Measurements from ENCODE around the gene DRAP1.

The DRAP1 gene

DNA sequence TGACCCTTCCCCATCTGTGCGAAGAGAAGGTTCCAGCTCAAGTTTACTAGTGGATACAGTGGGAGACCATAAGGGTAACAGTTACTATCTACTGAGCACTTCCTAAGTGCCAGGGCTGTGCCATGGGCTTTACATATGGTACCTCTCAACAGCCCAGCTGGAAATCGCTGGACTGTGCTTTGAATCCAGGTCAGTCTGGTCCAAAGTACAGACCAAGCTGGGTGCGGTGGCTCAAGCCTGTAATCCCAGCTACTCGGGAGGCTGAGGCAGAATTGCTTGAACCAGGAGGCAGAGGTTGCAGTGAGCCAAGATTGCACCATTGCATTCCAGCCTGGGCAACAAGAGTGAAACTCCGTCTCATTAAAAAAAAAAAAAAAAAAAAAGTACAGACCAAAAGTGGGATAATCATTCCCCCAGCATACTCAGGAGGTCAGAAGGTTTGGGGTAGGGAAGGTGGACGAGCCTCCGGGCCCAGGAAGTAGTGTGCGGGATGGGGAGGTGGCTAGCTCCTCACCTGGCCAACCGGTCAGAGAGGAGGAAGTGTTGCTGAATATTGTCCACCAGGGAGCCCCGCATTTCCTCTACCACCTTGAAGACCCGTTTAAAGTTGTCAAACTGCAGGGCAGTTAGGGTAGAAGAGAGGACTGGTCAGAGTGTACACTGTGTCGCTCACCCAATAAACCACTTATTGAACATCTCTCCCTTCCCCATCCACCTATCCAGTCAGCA, 33.3 kb upstream of the DRAP1 start:
- in situ Hi-C loops (cut with MboI; ENCODE audit: low sequenced_read_pairs), result loop anchor here (25.0 kb wide), 1 partner anchor 101 kb away; no protein-coding TSS in a partner anchor

DNA sequence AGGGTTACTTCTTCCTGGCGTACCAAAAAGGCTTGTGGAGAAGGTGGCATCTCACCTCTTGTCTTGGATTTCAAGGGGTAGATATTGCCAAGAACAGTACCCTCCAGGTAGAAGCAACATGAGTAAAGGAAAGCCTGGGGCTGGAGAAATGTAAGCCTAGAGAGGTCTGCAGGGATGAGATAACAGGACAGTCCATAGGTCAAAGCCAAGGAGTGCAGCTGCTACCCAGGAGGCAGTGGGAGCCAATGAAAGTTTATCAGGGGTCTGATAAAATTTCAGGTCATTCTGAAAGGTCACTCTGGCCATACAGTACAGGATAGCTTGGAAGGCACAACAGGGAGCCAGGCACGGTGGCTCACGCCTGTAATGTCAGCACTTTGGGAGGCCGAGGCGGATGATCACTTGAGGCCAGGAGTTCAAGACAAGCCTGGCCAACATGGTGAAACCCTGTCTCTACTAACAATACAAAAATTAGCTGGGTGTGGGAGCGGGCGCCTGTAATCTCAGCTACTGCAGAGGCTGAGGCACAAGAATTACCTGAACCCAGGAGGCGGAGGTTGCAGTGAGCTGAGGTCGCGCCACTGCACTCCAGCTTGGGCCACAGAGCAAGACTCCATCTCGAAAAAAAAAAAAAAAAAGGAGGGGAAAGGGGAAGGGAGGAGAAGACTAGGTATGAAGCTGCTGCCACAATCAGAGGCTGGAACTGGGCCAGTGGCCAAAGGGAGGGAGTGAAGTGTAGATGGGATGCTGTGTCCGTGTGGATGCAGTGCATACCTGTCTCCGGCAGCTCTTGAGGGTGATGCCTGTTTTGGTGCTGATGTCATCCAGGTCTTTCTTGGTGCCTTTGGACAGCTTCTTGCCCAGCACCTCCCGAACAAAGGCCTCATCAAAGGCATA, 32.2 kb upstream of the DRAP1 start:
- in situ Hi-C loops (cut with MboI; ENCODE audit: low sequenced_read_pairs), result loop anchor here (25.0 kb wide), 1 partner anchor 100 kb away; no protein-coding TSS in a partner anchor

GRCh38 chr11:65887723-65888162, 31.5 kb upstream of the DRAP1 start:
- in situ Hi-C loops (cut with MboI; ENCODE audit: low sequenced_read_pairs), result loop anchor here (25.0 kb wide), 1 partner anchor 100 kb away; no protein-coding TSS in a partner anchor

GRCh38 chr11:65888163-65888814, 30.9 kb upstream of the DRAP1 start, which contains the start of gene FIBP:
Gene FIBP, minus strand, starts transcription at chr11:65888471. Its CDS starts 53 bp downstream, at chr11:65888418.
- in situ Hi-C loops (cut with MboI; ENCODE audit: low sequenced_read_pairs), result loop anchor here (25.0 kb wide), 1 partner anchor 99 kb away; no protein-coding TSS in a partner anchor

DNA sequence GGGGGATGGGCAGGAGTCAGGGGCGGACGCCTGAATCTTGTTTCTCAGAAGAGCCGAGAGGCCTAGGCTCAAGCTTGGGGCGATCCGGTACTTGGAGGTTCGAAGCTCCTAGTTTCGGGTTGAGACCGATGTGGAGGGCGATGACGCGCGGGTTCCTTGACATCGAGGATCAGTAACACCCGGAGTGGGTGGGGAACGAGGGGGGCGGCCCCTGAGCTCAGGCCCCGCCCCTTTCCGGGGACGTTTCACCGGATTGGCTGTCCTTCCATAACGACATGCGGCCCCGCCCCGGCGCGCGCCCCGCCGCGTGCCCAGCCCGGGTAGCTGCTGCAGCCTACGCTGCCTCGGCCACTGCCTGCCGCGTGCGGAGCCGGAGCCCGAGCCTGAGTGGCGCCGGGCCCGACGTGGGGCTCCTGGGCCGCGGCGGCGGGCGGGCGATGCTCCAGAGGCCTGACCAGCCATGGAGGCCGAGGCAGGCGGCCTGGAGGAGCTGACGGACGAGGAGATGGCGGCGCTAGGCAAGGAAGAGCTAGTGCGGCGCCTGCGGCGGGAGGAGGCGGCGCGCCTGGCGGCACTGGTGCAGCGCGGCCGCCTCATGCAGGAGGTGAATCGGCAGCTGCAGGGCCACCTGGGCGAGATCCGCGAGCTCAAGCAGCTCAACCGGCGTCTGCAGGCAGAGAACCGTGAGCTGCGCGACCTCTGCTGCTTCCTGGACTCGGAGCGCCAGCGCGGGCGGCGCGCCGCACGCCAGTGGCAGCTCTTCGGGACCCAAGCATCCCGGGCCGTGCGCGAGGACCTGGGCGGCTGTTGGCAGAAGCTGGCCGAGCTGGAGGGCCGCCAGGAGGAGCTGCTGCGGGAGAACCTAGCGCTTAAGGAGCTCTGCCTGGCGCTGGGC, 28.7 kb upstream of the DRAP1 start, which contains the start of gene CCDC85B:
Gene CCDC85B (plus strand): TSS at position 350 of the 895 bp plus-strand sequence. CDS start 111 bp downstream, at position 461.
- in situ Hi-C loops (cut with MboI; ENCODE audit: low sequenced_read_pairs), result loop anchor here (25.0 kb wide), 1 partner anchor 97 kb away; no protein-coding TSS in a partner anchor

GRCh38 chr11:65891219-65892136, 27.7 kb upstream of the DRAP1 start:
- in situ Hi-C loops (cut with MboI; ENCODE audit: low sequenced_read_pairs), result loop anchor here (25.0 kb wide), 1 partner anchor 96 kb away; no protein-coding TSS in a partner anchor

- in situ Hi-C loops (cut with MboI; ENCODE audit: low sequenced_read_pairs), result loop anchor here (25.0 kb wide), 1 partner anchor 95 kb away; no protein-coding TSS in a partner anchor
Observed at GRCh38 chr11:65892137-65892540, 27.1 kb upstream of the DRAP1 start.

GRCh38 chr11:65892661-65893317, 26.4 kb upstream of the DRAP1 start:
- in situ Hi-C loops (cut with MboI; ENCODE audit: low sequenced_read_pairs), result loop anchor here (25.0 kb wide), 1 partner anchor 95 kb away; no protein-coding TSS in a partner anchor

DNA sequence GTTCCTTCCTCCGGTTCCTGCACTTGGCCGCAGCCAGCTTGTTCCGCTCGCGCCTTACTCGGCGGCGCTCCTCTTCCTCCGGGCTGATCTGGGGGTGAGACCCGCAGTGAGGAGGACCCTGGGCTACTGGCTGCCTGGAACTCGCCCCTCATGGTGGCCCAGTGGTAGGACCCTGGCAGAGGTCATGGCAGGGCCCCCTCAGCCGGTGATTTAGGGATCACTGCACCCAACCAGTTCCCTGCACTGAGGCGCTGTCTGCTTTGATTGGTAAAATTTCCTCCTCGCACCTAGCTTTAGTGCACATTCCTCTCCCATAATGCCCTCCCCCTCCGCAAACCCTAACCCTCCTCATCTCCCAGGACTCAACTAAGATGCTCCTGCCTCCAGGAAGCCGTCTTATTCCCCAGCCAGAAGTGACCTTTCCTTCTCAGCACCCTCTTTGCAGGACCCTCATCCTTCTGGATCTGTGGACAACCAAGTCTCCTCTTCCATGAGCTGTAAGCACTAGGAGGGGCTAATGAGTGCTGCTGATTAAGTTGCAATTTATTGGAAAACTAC, 25.1 kb upstream of the DRAP1 start:
- in situ Hi-C loops (cut with MboI; ENCODE audit: low sequenced_read_pairs), result loop anchor here (25.0 kb wide), 1 partner anchor 93 kb away; no protein-coding TSS in a partner anchor

DNA sequence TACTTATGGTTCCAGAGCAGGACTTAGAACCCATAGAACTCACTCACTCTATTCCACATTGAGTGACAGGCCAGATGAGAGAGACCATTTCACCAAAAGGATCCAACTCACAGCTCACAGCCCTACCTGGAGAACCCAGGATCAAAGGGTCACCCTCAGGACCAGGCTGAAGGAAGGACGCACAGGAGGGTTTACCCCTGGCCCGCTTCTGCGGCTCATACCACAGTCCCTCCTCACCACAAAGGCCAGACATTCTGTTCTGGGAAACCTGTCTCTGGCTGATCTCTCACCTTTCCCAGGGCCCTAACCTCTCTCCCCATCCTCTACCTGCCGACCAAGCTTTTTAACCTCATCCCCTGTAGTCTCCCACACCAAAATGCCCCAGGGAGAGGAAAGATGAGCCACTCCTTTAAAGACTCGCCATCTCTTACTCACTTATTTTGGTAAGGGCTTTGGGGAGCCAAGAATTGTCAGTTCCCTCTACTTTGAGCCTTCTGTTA, 23.7 kb upstream of the DRAP1 start:
- in situ Hi-C loops (cut with MboI; ENCODE audit: low sequenced_read_pairs), result loop anchor here (25.0 kb wide), 1 partner anchor 92 kb away; no protein-coding TSS in a partner anchor

DNA sequence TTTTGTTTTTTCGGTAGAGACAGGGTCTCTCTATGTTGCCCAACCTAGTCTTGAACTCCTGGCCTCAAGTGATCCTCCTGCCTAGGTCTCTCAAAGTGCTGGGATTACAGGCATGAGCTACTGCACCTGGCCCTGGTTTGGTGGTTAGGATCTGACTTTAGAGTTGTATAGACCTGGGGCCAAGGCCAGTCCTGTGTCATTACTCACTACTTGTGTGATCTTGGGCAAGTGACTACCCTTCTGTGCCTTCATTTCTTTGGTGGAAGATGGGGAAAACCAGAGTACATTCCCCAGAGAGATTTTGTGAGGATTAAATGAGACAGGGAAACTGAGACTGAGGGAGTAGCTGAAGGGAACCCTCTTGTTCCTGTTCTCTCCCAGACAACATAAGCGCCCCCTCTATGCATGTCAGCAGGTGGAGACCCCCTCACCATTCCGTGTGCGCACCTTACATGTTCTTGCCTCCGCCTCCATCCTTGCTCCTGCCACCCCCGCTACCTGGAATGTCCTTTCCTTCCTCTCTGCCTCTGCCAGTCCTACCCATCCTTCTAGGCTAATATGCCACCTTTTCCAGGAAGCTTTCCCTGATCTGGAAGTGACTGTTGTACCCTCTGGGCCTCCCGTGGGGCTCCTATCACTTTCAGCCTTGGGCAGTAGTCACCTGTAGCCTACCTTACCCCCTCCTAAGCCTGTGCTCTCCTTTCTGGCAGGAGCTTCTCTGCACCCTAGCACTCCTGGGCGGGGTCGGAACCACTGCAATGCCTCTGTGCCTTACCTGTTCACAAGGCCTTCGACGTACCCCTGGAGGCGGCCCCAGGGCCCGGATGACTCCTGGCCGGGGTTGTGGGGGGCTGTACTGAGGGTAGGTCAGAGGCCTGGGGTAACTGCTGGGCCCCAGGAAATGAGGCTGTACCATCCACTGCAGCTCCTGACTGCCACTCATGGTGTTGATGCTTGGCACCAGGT, 22.9 kb upstream of the DRAP1 start:
- in situ Hi-C loops (cut with MboI; ENCODE audit: low sequenced_read_pairs), result loop anchor here (25.0 kb wide), 1 partner anchor 91 kb away; no protein-coding TSS in a partner anchor

GRCh38 chr11:65897020-65897471, 22.2 kb upstream of the DRAP1 start:
- in situ Hi-C loops (cut with MboI; ENCODE audit: low sequenced_read_pairs), result loop anchor here (25.0 kb wide), 1 partner anchor 90 kb away; no protein-coding TSS in a partner anchor

- in situ Hi-C loops (cut with MboI; ENCODE audit: low sequenced_read_pairs), result loop anchor here (25.0 kb wide), 1 partner anchor 88 kb away; no protein-coding TSS in a partner anchor
Observed at GRCh38 chr11:65898656-65899355, 20.4 kb upstream of the DRAP1 start.

DNA sequence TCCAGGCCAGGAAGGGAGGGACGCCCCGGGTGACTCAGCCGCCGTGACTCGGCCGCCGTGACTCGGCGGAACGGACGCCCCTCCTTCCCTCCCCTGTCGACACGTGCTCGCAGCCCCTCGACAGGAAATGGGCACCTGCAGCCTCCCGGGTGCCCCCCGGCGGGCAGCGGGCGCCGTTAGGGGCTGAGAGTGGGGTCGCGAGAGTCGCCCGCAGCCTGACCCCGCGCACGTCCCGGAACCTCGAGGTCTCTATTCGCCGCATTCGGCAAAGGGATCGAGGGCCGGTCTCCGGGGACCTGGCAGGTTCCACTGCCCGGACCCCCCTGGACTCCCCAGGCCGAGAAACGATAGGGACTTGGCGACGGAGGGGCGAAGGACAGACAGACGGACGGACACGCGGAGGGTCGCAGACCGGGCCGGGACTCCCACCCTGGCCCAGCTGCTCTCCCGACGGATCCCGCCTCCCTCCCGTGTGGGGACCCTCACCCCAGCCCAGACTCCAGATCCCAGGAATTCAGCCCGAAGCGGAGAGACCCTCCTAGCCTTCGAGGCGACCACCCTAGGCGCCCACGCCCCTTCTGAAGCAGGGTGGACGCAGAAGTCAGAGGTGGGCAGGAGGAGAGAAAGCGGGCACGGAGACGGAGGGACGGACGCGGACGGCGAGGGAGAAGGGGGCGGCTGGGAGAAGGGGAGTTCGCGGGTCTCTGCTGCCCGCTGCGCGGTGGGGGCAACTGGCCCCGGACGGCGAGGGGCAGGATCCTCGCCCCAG, 19.7 kb upstream of the DRAP1 start:
- in situ Hi-C loops (cut with MboI; ENCODE audit: low sequenced_read_pairs), result loop anchor here (25.0 kb wide), 1 partner anchor 88 kb away; no protein-coding TSS in a partner anchor
